WTC11 (cell line): ENCODE results near the gene COPB2. TPM values are rescaled to one million over a fixed set of nuclear protein-coding genes. Genes with fewer than 3 reads are reported as not detected.

Source experiments
- ATAC-seq: fragments of 200-7000 bp; cut with Tn5 transposase; 2 replicates; pipeline ENCODE4 v1.10.0; 2021; ENCODE audit warnings: mild to moderate bottlenecking, moderate library complexity
- CTCF ChIA-PET: fragments of 300-600 bp; sonication (Branson Sonifier 250); formaldehyde crosslinking; loops from one replicate; lab custom pipeline; 2021; ENCODE audit warnings: antibody characterized with exemption; lab: Charles Lee
- POLR2A ChIA-PET: fragments of 350-600 bp; sonication (Branson Sonifier 250); formaldehyde crosslinking; loops from one replicate; lab custom pipeline; 2021; ENCODE audit warnings: antibody characterized with exemption; lab: Charles Lee
- DNase-seq: peaks from one replicate; pipeline ENCODE4 v3.0.0; 2021; ENCODE audit warnings: low spot score
- H3K27ac Mint-ChIP-seq: 2 replicates; pipeline ENCODE4 v1.8.0; 2021; ENCODE audit warnings: mixed read lengths
- H3K27me3 Mint-ChIP-seq: 2 replicates; pipeline ENCODE4 v1.8.0; 2021; ENCODE audit warnings: low read depth, mild to moderate bottlenecking, moderate library complexity, mixed read lengths
- H3K36me3 Mint-ChIP-seq: 2 replicates; pipeline ENCODE4 v1.8.0; 2021; ENCODE audit warnings: mixed read lengths
- H3K4me1 Mint-ChIP-seq: 2 replicates; pipeline ENCODE4 v1.8.0; 2022; ENCODE audit warnings: mixed read lengths
- H3K4me3 Mint-ChIP-seq: 2 replicates; pipeline ENCODE4 v1.8.0; 2021; ENCODE audit warnings: mild to moderate bottlenecking, moderate library complexity, mixed read lengths
- H3K9me3 Mint-ChIP-seq: 2 replicates; pipeline ENCODE4 v1.8.0; 2021; ENCODE audit warnings: mixed read lengths
- AFF4 ChIP-seq: sonication (generic); formaldehyde crosslinking; IDR thresholded peaks from 2 replicates; pipeline ENCODE4 v1.8.1; 2023; ENCODE audit warnings: mild to moderate bottlenecking, missing genetic modification reagents, borderline replicate concordance
- EMX1 ChIP-seq: fragments of 250-450 bp; sonication (Bioruptor Pico); IDR thresholded peaks from 2 replicates; pipeline ENCODE4 v1.8.0; 2021; ENCODE audit warnings: mild to moderate bottlenecking
- GRHL2 ChIP-seq: fragments of 250-450 bp; sonication (Bioruptor Pico); IDR thresholded peaks from 2 replicates; pipeline ENCODE4 v1.8.0; 2022; ENCODE audit warnings: mild to moderate bottlenecking, moderate library complexity; ENCODE audit not compliant: insufficient replicate concordance, severe bottlenecking
- GTF2I ChIP-seq: fragments of 250-450 bp; sonication (Bioruptor Pico); conservative IDR thresholded peaks from 2 replicates; pipeline ENCODE4 v1.4.0; 2021; ENCODE audit warnings: mild to moderate bottlenecking
- MAX ChIP-seq: sonication (generic); formaldehyde crosslinking; IDR thresholded peaks from 2 replicates; pipeline ENCODE4 v1.8.0; 2022; ENCODE audit warnings: mild to moderate bottlenecking, missing genetic modification reagents
- MXD4 ChIP-seq: fragments of 250-450 bp; sonication (Bioruptor Pico); IDR thresholded peaks from 2 replicates; pipeline ENCODE4 v1.8.0; 2021; ENCODE audit warnings: mild to moderate bottlenecking, moderate library complexity, borderline replicate concordance
- MYBL2 ChIP-seq: sonication (generic); formaldehyde crosslinking; IDR thresholded peaks from 2 replicates; pipeline ENCODE4 v1.8.1; 2023; ENCODE audit warnings: mild to moderate bottlenecking, moderate library complexity, missing genetic modification reagents
- NR1H2 ChIP-seq: sonication (generic); formaldehyde crosslinking; IDR thresholded peaks from 2 replicates; pipeline ENCODE4 v1.9.0; 2021; ENCODE audit warnings: mild to moderate bottlenecking, moderate library complexity, missing genetic modification reagents
- NR3C1 ChIP-seq: sonication (generic); formaldehyde crosslinking; conservative IDR thresholded peaks from 2 replicates; pipeline ENCODE4 v1.8.1; 2023; ENCODE audit warnings: low read depth, mild to moderate bottlenecking, missing genetic modification reagents
- PRDM15 ChIP-seq: sonication (generic); formaldehyde crosslinking; IDR thresholded peaks from 2 replicates; pipeline ENCODE4 v1.8.0; 2022; ENCODE audit warnings: missing genetic modification reagents
- PRRX2 ChIP-seq: fragments of 250-450 bp; sonication (Bioruptor Pico); IDR thresholded peaks from 2 replicates; pipeline ENCODE4 v1.8.0; 2021; ENCODE audit warnings: mild to moderate bottlenecking
- SOX15 ChIP-seq: fragments of 250-450 bp; sonication (Bioruptor Pico); IDR thresholded peaks from 2 replicates; pipeline ENCODE4 v1.9.0; 2021; ENCODE audit warnings: mild to moderate bottlenecking
- TEAD1 ChIP-seq: sonication (generic); formaldehyde crosslinking; IDR thresholded peaks from 2 replicates; pipeline ENCODE4 v1.8.0; 2022; ENCODE audit warnings: mild to moderate bottlenecking, missing genetic modification reagents
- ZNF121 ChIP-seq: sonication (generic); formaldehyde crosslinking; IDR thresholded peaks from 2 replicates; pipeline ENCODE4 v1.8.0; 2023; ENCODE audit warnings: missing genetic modification reagents
- ZNF138 ChIP-seq: sonication (generic); formaldehyde crosslinking; conservative IDR thresholded peaks from 2 replicates; pipeline ENCODE4 v1.8.1; 2022; ENCODE audit warnings: mild to moderate bottlenecking, moderate library complexity, missing genetic modification reagents
- ZNF423 ChIP-seq: fragments of 250-450 bp; sonication (Bioruptor Pico); IDR thresholded peaks from 2 replicates; pipeline ENCODE4 v2.1.2; 2022; ENCODE audit warnings: mild to moderate bottlenecking, moderate library complexity
- total RNA-seq: library from RNA; stranded (reverse); gene quantifications from 3 replicates; pipeline ENCODE4 v1.2.3, GENCODE V29; 2021
- TF ChIP-seq, protein P1 (sequence below): fragments of 250-450 bp; sonication (Bioruptor Pico); IDR thresholded peaks from 2 replicates; pipeline ENCODE4 v1.9.0; 2021; ENCODE audit warnings: moderate library complexity, mild to moderate bottlenecking, inconsistent platforms, borderline replicate concordance
- TF ChIP-seq, protein P2 (sequence below): sonication (generic); formaldehyde crosslinking; IDR thresholded peaks from 2 replicates; pipeline ENCODE4 v1.8.0; 2023; ENCODE audit warnings: missing genetic modification reagents
- TF ChIP-seq, protein P3 (sequence below): fragments of 250-450 bp; sonication (Bioruptor Pico); conservative IDR thresholded peaks from 2 replicates; pipeline ENCODE4 v1.9.0; 2021; ENCODE audit warnings: mild to moderate bottlenecking
- TF ChIP-seq, protein P4 (sequence below): fragments of 250-450 bp; sonication (Bioruptor Pico); IDR thresholded peaks from 2 replicates; pipeline ENCODE4 v1.9.0; 2021; ENCODE audit warnings: mild to moderate bottlenecking, borderline replicate concordance

COPB2 gene
- total RNA-seq, 1 experiment from 2014 or later, result 141 TPM

GRCh38 chr3:139423232-139423631, 33.8 kb upstream of the COPB2 start (continued):
- TF ChIP-seq AFF4 (CRISPR knock-in tag) (no peak), GTF2I (no peak), ZNF138 (no peak), PRRX2 (CRISPR knock-in tag) (no peak), NR1H2 (CRISPR knock-in tag) (no peak), PRDM15 (CRISPR knock-in tag) (no peak), ZNF121 (CRISPR knock-in tag) (no peak), GRHL2 (CRISPR knock-in tag) (no peak), EMX1 (no peak), MYBL2 (CRISPR knock-in tag) (no peak)
- TF ChIP-seq, protein P1, sequence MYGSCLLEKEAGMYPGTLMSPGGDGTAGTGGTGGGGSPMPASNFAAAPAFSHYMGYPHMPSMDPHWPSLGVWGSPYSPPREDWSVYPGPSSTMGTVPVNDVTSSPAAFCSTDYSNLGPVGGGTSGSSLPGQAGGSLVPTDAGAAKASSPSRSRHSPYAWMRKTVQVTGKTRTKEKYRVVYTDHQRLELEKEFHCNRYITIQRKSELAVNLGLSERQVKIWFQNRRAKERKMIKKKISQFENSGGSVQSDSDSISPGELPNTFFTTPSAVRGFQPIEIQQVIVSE (CRISPR knock-in tag), result no peak

GRCh38 chr3:139421460-139421859, 32.0 kb upstream of the COPB2 start:
- H3K4me1 Mint-ChIP-seq, result no peaks in the 10 kb centered on the region
- ChIA-PET POLR2A (interaction anchor here (0.6 kb wide), 1 partner anchor 118 kb away, joined by 5 read pairs; no protein-coding TSS in a partner anchor), CTCF (no interaction called here)
- H3K9me3 Mint-ChIP-seq, result peaks cover 4% of the 10 kb centered on the region; the same call in 1 of the 2 replicates
- DNase-seq, result no peak
- no peak overlapping the region for H3K27ac Mint-ChIP-seq
- no peak for ATAC-seq
- no peak overlapping the region for H3K4me3 Mint-ChIP-seq
- H3K36me3 Mint-ChIP-seq, result no peaks in the 10 kb centered on the region
- no peaks in the 10 kb centered on the region for H3K27me3 Mint-ChIP-seq
- no peak for TF ChIP-seq MAX
- TF ChIP-seq, protein P2, sequence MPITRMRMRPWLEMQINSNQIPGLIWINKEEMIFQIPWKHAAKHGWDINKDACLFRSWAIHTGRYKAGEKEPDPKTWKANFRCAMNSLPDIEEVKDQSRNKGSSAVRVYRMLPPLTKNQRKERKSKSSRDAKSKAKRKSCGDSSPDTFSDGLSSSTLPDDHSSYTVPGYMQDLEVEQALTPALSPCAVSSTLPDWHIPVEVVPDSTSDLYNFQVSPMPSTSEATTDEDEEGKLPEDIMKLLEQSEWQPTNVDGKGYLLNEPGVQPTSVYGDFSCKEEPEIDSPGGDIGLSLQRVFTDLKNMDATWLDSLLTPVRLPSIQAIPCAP, result no peak
- no peak for TF ChIP-seq ZNF138
- no peak for TF ChIP-seq ZNF423 (CRISPR knock-in tag)
- TF ChIP-seq NR3C1 (CRISPR knock-in tag), result no peak
- TF ChIP-seq TEAD1 (CRISPR knock-in tag), result no peak
- TF ChIP-seq MXD4 (CRISPR knock-in tag), result no peak
- TF ChIP-seq SOX15, result no peak
- TF ChIP-seq, protein P3, sequence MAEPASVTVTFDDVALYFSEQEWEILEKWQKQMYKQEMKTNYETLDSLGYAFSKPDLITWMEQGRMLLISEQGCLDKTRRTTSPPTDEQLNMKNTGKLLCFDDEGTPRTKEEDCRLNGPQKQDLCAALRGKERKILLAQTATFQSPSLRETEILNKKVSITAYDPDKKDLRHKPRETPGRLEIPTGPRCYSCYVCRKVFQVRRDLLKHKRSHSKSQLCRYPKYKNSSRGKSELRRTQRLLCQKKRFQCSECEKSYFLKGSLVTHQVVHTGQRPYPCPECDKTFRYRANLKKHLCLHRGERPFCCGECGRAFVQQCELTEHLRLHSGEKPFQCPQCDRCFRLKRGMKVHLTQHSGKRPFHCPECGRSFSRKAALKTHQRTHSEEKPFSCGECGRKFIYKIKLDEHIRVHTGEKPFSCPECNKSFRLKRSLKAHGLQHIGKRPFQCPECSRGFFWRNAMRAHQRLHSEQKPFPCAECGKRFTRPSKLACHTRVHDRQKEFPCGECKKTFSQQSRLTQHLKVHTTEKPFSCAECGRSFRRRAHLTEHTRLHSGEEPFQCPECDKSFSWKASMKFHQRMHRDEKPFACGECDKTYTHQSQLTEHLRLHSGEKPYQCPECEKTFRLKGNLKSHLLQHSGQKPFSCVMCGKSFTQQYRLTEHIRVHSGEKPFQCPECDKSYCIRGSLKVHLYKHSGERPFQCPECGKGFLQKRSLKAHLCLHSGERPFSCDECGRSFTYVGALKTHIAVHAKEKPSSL (CRISPR knock-in tag), result no peak
- TF ChIP-seq, protein P4, sequence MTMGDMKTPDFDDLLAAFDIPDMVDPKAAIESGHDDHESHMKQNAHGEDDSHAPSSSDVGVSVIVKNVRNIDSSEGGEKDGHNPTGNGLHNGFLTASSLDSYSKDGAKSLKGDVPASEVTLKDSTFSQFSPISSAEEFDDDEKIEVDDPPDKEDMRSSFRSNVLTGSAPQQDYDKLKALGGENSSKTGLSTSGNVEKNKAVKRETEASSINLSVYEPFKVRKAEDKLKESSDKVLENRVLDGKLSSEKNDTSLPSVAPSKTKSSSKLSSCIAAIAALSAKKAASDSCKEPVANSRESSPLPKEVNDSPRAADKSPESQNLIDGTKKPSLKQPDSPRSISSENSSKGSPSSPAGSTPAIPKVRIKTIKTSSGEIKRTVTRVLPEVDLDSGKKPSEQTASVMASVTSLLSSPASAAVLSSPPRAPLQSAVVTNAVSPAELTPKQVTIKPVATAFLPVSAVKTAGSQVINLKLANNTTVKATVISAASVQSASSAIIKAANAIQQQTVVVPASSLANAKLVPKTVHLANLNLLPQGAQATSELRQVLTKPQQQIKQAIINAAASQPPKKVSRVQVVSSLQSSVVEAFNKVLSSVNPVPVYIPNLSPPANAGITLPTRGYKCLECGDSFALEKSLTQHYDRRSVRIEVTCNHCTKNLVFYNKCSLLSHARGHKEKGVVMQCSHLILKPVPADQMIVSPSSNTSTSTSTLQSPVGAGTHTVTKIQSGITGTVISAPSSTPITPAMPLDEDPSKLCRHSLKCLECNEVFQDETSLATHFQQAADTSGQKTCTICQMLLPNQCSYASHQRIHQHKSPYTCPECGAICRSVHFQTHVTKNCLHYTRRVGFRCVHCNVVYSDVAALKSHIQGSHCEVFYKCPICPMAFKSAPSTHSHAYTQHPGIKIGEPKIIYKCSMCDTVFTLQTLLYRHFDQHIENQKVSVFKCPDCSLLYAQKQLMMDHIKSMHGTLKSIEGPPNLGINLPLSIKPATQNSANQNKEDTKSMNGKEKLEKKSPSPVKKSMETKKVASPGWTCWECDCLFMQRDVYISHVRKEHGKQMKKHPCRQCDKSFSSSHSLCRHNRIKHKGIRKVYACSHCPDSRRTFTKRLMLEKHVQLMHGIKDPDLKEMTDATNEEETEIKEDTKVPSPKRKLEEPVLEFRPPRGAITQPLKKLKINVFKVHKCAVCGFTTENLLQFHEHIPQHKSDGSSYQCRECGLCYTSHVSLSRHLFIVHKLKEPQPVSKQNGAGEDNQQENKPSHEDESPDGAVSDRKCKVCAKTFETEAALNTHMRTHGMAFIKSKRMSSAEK (CRISPR knock-in tag), result no peak
